ENCODE results near the gene RSPRY1.
"Not testable (repeated sequence)": the region's sequence is repeated elsewhere in the genome, so short reads cannot be mapped to it uniquely, and the experiment has no call there.

Gene RSPRY1

GRCh38 chr16:57256601-57257395 is 70.7 kb downstream of the RSPRY1 start:
- peak; percentile 44 for DNase-seq

- peak; percentile 45 for DNase-seq
Observed at GRCh38 chr16:57257455-57258070, 71.4 kb downstream of the RSPRY1 start.

GRCh38 chr16:57258226-57258909 is 72.2 kb downstream of the RSPRY1 start:
- DNase-seq = peak; percentile 35

GRCh38 chr16:57258910-57259475 is 72.9 kb downstream of the RSPRY1 start:
- DNase-seq = peak; percentile 44

- peak; percentile 57 for DNase-seq
Observed at GRCh38 chr16:57260294-57260929, 74.3 kb downstream of the RSPRY1 start.

GRCh38 chr16:57261806-57262205 is 75.7 kb downstream of the RSPRY1 start:
- peak; percentile 44 for DNase-seq

DNA sequence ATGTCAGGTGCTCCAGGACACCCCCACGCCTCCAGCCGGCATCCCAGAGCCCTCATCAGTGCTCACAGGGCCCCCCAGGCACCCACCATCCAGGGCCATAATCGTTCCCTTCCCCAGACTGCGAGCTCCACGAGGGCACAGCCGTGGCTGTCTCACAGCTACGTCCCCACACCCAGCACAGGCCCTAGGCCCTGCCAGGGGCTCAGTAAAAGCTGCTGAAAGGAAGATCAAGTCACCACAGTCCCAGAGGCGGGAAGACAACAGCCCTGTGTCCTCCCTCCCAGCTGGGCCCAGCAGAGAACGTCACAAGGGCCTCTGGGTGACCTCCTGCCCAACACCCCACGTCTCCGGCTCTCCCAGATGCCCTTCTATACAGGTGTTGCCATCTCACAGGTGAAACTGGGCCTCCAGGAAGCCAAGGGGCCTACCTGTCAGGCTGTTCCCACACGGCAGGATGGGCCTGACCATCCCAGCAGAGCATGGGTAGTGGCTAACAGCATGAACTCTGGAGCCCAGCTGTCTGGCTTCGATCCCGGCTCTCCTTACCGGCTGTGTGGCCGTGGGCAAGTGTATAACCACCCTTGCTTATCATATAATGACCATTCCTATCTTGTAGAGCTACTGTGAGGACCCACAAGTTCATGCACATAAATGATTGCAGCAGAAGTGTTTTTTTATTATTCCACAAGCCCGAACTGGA is 76.9 kb downstream of the RSPRY1 start:
- DNase-seq = no peak

- no peak for DNase-seq
Observed at GRCh38 chr16:57263541-57264351, 77.6 kb downstream of the RSPRY1 start.

DNA sequence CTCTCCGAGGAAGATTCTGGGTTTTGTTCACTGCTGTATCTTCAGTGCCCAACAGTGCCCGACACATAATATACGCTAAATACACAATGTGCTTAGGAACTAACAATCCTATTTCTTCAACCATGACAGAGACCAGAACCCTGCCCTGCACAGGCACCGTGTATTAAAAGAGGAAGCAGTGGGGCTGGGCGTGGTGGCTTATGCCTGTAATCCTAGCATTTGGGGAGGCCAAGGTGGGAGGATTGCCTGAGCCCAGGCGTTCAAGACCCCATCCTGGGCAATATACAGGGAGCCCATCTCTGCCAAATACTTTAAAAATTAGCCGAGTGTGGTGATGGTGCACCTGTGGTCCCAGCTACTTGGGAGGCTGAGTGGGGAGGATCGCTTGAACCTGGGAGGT is 78.3 kb downstream of the RSPRY1 start:
- no peak for DNase-seq

DNA sequence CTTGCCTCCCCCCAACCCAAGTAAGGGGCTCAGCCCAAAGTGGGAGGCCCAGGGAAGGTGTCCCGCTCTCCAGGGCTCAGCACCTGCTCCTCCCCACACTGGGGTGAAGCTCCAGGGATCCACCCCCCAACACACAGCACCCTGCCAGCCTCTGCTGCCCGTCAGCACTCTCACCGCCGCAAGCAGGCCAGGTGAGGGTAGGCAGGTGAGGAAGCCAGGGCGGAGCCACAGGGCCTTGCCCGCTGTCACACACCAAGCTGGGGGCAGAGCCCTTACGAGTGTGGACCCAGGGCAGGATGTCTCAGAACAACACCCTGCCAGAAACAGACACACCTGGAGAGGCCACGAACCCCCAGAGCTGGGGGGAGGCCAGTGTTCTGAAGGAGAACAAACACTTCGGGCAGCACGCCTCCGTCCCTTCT is 78.8 kb downstream of the RSPRY1 start:
- DNase-seq = no peak

DNA sequence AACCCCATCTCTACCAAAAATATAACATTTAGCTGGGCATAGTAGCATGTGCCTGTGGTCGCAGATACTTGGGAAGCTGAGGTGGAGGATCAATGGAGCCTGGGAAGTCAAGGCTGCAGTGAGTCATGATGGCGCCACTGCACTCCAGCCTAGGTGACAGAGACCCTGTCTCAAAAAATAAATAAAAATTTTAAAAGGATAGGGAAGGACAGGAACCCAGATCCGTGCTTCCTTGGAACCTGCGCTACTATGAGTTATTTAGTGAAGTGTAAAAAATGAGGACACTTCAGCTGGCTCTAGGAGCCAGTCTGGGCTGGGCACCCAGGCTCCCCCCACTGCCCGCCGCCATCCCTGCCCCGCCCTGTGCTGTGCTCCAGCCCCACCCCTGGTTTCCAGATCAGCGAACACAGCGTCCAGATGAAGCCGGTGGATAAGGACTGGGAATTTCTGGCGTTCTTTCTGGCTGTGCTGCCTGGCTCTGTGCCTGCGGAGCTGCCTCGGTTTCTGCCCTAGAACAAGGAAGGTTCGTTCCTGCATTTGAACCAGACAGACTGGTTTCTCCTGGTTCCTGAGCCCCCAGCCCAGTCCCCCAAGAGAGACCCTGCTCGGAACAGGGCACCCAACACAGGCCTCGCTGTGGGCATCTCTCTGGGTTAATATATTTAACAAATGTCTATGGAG is 79.9 kb downstream of the RSPRY1 start:
- DNase-seq = no peak

DNA sequence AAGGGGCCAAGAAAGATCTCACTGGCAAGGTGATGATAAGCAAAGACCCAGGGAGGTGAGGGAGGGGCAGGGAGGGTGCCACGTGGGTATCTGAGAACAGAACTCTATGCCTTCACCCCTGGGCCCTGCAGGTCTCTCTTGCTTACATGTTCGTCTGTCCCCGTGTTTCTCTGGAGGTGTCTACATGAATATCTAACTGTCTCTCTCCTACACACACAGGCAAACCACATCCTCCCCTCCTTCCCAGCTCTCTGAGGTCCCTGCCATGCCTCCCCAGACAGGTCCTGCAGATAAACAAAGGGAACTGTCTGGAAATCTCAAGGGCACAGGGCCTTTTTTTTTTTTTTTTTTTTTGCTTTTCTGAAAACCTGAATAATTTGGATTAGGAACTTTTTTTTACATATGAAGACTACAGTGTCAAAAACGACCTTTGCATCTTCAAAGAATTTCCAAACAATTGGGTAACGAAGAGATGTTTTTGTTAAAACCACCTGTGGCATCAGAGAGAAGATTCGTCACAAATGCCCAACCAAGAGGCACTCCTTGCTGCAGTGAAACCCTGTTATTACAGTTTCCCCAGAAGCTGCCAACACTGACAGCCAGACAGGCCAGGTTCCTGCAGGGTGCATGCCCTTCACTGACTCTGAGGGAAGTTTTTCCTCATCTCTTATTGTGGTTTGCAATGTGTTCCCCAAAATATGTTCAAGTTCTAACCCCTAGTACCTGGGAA is 80.6 kb downstream of the RSPRY1 start:
- no peak for DNase-seq

GRCh38 chr16:57267343-57267742 is 81.2 kb downstream of the RSPRY1 start:
- DNase-seq = not testable (repeated sequence)

DNA sequence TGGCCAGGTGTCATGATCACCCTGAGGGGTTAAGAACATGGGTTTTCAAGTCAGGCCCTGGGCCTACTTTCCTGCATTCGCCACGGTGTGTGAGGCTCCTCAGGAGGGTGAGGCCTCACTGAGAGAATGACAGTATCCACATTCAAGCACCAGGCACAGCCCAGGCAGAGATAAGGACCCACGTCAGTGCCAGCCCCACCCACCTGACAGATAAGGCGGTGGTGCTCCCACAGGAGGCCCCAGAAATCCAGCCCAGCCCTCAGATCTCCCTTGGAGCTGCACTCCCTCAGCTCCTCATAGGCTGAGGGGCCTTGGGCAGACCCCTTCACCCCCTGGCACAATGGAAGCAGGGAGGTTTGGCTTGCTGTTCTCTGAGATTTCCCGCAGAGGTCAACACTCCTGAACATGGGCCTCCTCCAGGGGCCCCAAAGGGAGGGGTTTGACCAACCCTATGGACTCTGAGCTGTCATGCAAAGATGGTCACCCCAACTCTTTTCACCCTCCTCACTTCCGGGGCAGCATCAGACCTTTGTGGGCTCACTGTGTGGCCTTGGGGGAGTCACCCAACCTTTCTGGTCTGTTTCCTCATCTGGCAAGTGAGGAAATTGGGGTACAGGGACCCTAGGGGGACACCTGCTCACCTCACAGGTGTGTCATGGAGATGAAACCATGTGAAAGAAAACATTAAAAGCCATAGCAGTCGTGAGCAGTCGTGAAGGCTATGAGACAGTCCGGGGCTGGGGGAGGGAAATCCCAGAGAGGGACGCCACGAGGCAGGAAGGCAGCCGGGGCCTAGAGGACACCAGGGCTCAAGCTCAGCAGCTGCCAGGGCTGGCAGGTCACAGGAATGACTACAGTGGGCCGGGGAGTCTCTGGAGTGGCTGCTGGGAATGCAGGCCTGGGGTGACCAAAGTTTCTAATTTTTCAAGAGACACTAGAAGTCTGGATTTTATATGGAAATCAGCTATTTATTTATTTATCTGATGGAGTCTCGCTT is 83.0 kb downstream of the RSPRY1 start:
- DNase-seq = no peak

GRCh38 chr16:57270221-57271062 is 84.3 kb downstream of the RSPRY1 start:
- no peak for DNase-seq

DNA sequence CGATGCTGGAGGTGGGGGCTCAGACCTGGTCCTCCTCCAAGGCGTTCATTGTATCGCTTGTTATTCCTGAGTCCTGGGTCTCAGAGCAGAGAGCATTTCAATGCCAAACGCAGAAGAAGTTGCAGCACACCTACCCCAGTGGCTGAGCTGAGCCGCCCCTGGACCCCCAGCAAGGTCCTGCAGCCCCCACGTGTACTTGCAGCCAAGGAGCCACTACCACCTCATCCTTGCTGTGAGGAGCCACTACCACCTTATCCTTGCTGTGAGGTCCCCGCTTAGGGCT is 84.9 kb downstream of the RSPRY1 start:
- DNase-seq = no peak

GRCh38 chr16:57271867-57272495 is 85.9 kb downstream of the RSPRY1 start:
- no peak for DNase-seq

DNA sequence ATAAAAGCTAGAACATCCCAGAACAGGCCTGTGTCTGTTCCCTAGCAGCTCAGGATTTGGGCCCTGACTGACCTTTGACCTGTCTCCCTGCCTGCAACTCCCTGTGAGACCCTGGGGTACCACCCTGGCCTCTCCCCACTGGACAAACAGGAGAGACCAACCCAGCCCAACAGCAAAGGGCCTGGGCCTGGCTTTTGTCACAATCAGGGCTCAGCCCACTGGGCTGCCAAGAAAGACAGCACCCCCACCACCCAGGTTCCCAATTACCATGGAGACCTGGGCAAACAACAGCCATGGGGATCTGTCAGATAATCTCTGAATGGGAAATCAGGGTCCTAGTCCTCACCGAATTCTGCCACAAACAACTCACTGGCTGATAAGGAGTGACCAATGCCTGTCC is 87.2 kb downstream of the RSPRY1 start:
- no peak for DNase-seq

Measured in activated CD8-positive, alpha-beta memory T cell treated with anti-CD3 and anti-CD28 coated beads, Interleukin-2, amount 50 U/mL, for 48 hours (primary cell).